ENCODE data around the gene CYBB.

DNA sequence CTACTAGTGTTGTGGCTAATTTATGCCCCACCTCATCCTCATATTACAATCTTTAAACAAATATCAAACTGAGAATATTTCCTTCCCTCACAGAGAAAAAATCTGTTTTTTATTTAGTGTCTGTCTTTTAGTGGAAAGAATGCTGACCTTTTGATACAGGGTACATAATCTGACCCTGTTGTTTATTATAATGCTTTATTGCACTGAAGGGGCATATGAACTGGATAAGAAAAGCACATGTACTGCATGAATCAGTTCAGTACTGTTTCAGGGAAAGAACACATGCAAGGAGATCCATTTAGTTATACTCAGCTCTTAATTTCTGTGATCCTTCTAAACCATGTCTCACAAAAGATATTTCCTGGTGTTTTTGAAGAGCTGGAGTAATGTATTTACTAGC is 83.0 kb downstream of the CYBB start:
- TF ChIP-seq POLR2A (IDR thresholded peaks at IDR 0.05; ENCODE audit: low read length): no peak
- no peak for TF ChIP-seq GATA1 (IDR thresholded peaks at IDR 0.05; ENCODE audit: low read depth, low read length)
